Stimulated activated CD4-positive, alpha-beta T cell treated with anti-CD3 and anti-CD28 coated beads, TNF-alpha, amount 100 ng/mL, for 4 hours (primary cell): ENCODE measurements around the gene H2AZ1.
A peak's percentile ranks its signal among the peaks of the same experiment; 100 is the strongest.

Source experiments
- DNase-seq, 3 experiments: peaks; one replicate each; pipeline ENCODE4 v3.0.0-alpha.2; 2020; ENCODE audit warnings: low read depth in 3 of 3

The H2AZ1 gene

GRCh38 chr4:99946356-99947189, 3.5 kb downstream of the H2AZ1 start, which contains the start of gene DNAJB14:
DNAJB14 (minus strand) TSS chr4:99946618; CDS start chr4:99946571, 47 bp downstream.
- DNase-seq = peak; percentile 60 to 67 (median 67)

GRCh38 chr4:99945718-99946355, 4.2 kb downstream of the H2AZ1 start:
- DNase-seq = peak in 1 of 3 experiments; percentile 8

- no peak for DNase-seq
Measured at GRCh38 chr4:99943904-99944437, 6.1 kb downstream of the H2AZ1 start.

GRCh38 chr4:99938243-99938753, 11.8 kb downstream of the H2AZ1 start:
- no peak for DNase-seq

- DNase-seq = no peak
Measured at GRCh38 chr4:99934891-99935290, 15.2 kb downstream of the H2AZ1 start.

- DNase-seq = no peak
Measured at GRCh38 chr4:99927566-99927965, 22.5 kb downstream of the H2AZ1 start.

GRCh38 chr4:99921174-99921573, 28.9 kb downstream of the H2AZ1 start:
- no peak for DNase-seq

- no peak for DNase-seq
Measured at GRCh38 chr4:99918656-99919055, 31.4 kb downstream of the H2AZ1 start.

- no peak for DNase-seq
Measured at GRCh38 chr4:99917575-99917974, 32.5 kb downstream of the H2AZ1 start.

GRCh38 chr4:99915449-99915848, 34.6 kb downstream of the H2AZ1 start:
- no peak for DNase-seq
